H1 (cell line): ENCODE measurements around the gene ASAP2.

Experiments
- CBX5 ChIP-seq: fragments of 300-800, 300-1000 bp; sonication (generic); IDR thresholded peaks from 2 replicates; pipeline ENCODE4 v1.7.1; 2016; ENCODE audit warnings: antibody characterized with exemption, low read length, low read depth
- CTCF ChIP-seq, 3 experiments: IDR thresholded peaks; 1 replicate in 2 of 3; 2 replicates in 1 of 3; pipeline versions ENCODE4 v1.5.1 to v1.6.1; 2011; ENCODE audit warnings: low read length in 3 of 3, mild to moderate bottlenecking in 3 of 3, inconsistent platforms in 2 of 3, low read depth in 1 of 3, moderate library complexity in 1 of 3; ENCODE audit not compliant: insufficient read depth in 1 of 3; ENCODE audit errors: control extremely low read depth in 1 of 3
- EP300 ChIP-seq, 2 experiments: IDR thresholded peaks; 1 replicate in 1 of 2; 2 replicates in 1 of 2; pipeline ENCODE4 v1.6.1; 2011 to 2012; ENCODE audit warnings: low read depth in 2 of 2, low read length in 2 of 2, mild to moderate bottlenecking in 2 of 2, borderline replicate concordance in 1 of 2, inconsistent platforms in 1 of 2, moderate library complexity in 1 of 2
- EZH2 ChIP-seq: fragments of 200-600 bp; sonication (generic); IDR thresholded peaks from 2 replicates; pipeline ENCODE4 v1.7.1; 2012; ENCODE audit warnings: low read depth, mild to moderate bottlenecking, moderate library complexity, low read length, inconsistent platforms; ENCODE audit not compliant: severe bottlenecking
- JUND ChIP-seq: IDR thresholded peaks from 2 replicates; pipeline ENCODE4 v1.6.1; 2011; ENCODE audit warnings: mild to moderate bottlenecking, improper control_type of control experiment, low read length
- MAX ChIP-seq: IDR thresholded peaks from 2 replicates; pipeline ENCODE4 v1.6.1; 2012; ENCODE audit warnings: inconsistent platforms
- POLR2A ChIP-seq, 2 experiments: IDR thresholded peaks; 1 replicate in 1 of 2; 2 replicates in 1 of 2; pipeline ENCODE4 v1.6.1; 2011; ENCODE audit warnings: low read depth in 2 of 2, low read length in 2 of 2, mild to moderate bottlenecking in 2 of 2; ENCODE audit errors: control extremely low read depth in 1 of 2
- RFX5 ChIP-seq: IDR thresholded peaks from 2 replicates; pipeline ENCODE4 v1.6.1; 2011; ENCODE audit warnings: low read depth, low read length, improper control_type of control experiment, borderline replicate concordance
- RNF2 ChIP-seq: fragments of 200-900, 300-1000 bp; sonication (generic); IDR thresholded peaks from 2 replicates; pipeline ENCODE4 v1.7.1; 2016; ENCODE audit warnings: borderline replicate concordance, low read depth, mild to moderate bottlenecking, antibody characterized with exemption, low read length; ENCODE audit not compliant: poor library complexity, severe bottlenecking; ENCODE audit errors: missing control alignments
- RXRA ChIP-seq: IDR thresholded peaks from 2 replicates; pipeline ENCODE4 v1.6.1; 2011; ENCODE audit warnings: low read depth, mild to moderate bottlenecking, low read length, moderate library complexity; ENCODE audit not compliant: insufficient read depth
- TAF1 ChIP-seq: IDR thresholded peaks from 2 replicates; pipeline ENCODE4 v1.6.1; 2011; ENCODE audit warnings: mild to moderate bottlenecking, low read depth, low read length
- TCF12 ChIP-seq: IDR thresholded peaks from 2 replicates; pipeline ENCODE4 v1.6.1; 2011; ENCODE audit warnings: low read depth, mild to moderate bottlenecking, low read length
- ZNF274 ChIP-seq: IDR thresholded peaks from 2 replicates; pipeline ENCODE4 v1.7.0; 2012; ENCODE audit warnings: low read length, borderline replicate concordance; ENCODE audit errors: extremely low read depth

- TF ChIP-seq EZH2 (no peak), CTCF (IDR thresholded peaks at IDR 0.05; ENCODE audit: control extremely low read depth in 1 of 3, insufficient read depth in 1 of 3, low read depth in 1 of 3, low read length in 3 of 3) (no peak), EP300 (IDR thresholded peaks at IDR 0.05; ENCODE audit: borderline replicate concordance in 1 of 2, low read depth in 2 of 2, low read length in 2 of 2) (no peak), CBX5 (no peak), RNF2 (no peak), TCF12 (no peak), RFX5 (no peak), JUND (no peak), RXRA (no peak), ZNF274 (no peak), TAF1 (no peak), MAX (no peak), POLR2A (IDR thresholded peaks at IDR 0.05; ENCODE audit: control extremely low read depth in 1 of 2, low read depth in 2 of 2, low read length in 2 of 2) (no peak)
These were observed 64.5 kb downstream of the ASAP2 start for GRCh38 chr2:9271091-9271490.
